Kidney (tissue), 14 donors: ENCODE results near the gene SLC4A5. TPM values are rescaled to one million over a fixed set of nuclear protein-coding genes. Genes with fewer than 3 reads are reported as not detected.

Experiments used
- DNase-seq, 5 donors: peaks; one replicate each; pipeline ENCODE4 v3.0.0-alpha.2; 2013 to 2020
- FAIRE-seq: peaks from 2 replicates; lab custom pipeline; 2012; peaks lifted over from hg19 to GRCh38; lab: Jason Lieb, UNC
- H3K27ac ChIP-seq, 2 donors: one replicate each; pipeline ENCODE4 v1.7.0; 2013; ENCODE audit warnings: low read depth in 2 of 2, low read length in 2 of 2, inconsistent platforms in 1 of 2
- H3K27me3 ChIP-seq: one replicate; pipeline ENCODE4 v1.7.1; 2013; ENCODE audit warnings: low read length, inconsistent platforms; ENCODE audit not compliant: control insufficient read depth, insufficient read depth
- H3K36me3 ChIP-seq, 3 donors: one replicate each; pipeline versions ENCODE4 v1.7.0 to v1.7.1; 2013; ENCODE audit warnings: low read length in 3 of 3, control low read depth in 1 of 3, inconsistent platforms in 1 of 3; ENCODE audit not compliant: insufficient read depth in 3 of 3, control insufficient read depth in 2 of 3
- H3K4me1 ChIP-seq, 3 donors: one replicate each; pipeline versions ENCODE4 v1.7.0 to v1.7.1; 2013; ENCODE audit warnings: low read length in 3 of 3, inconsistent platforms in 1 of 3, low read depth in 1 of 3; ENCODE audit not compliant: control insufficient read depth in 2 of 3, insufficient read depth in 2 of 3
- H3K4me3 ChIP-seq, 3 donors: one replicate each; pipeline versions ENCODE4 v1.7.0 to v1.8.1; 2013; ENCODE audit warnings: low read length in 3 of 3, control low read depth in 1 of 3, inconsistent platforms in 1 of 3
- H3K9ac ChIP-seq, 3 donors: one replicate each; pipeline versions ENCODE4 v1.7.0 to v1.7.1; 2013; ENCODE audit warnings: low read length in 3 of 3, control low read depth in 1 of 3, inconsistent platforms in 1 of 3
- H3K9me3 ChIP-seq, 3 donors: one replicate each; pipeline versions ENCODE4 v1.7.0 to v1.7.1; 2013; ENCODE audit warnings: low read length in 3 of 3, control low read depth in 1 of 3, inconsistent platforms in 1 of 3; ENCODE audit not compliant: control insufficient read depth in 2 of 3, insufficient read depth in 1 of 3
- intact Hi-C: fragments of 100-400 bp; cut with DNase I; formaldehyde crosslinking; loops from one replicate; pipeline ENCODE4 v1.11.1; 2022
- polyA plus RNA-seq: library from polyadenylated mRNA; stranded (reverse); fragments of 350-450 nt; fragmentation: Illumina TruSeq; extraction: RNeasy Lipid Tissue Mini Kit (QIAGEN cat#74804); gene quantifications from one replicate; pipeline ENCODE4 v1.2.3, GENCODE V29; 2014; ENCODE audit warnings: low read depth, low replicate concordance; ENCODE audit not compliant: insufficient read depth
- total RNA-seq: library from RNA; stranded (reverse); fragmentation: NEBNext Ultra II Directional; extraction: Animal tissue kit (Norgen Biotek cat#: 25700); gene quantifications from one replicate; pipeline ENCODE4 v1.2.1, GENCODE V29; 2021
- TF ChIP-seq, protein P1 (sequence below): IDR thresholded peaks from 3 replicates; pipeline ENCODE4 v1.5.1; 2012; ENCODE audit warnings: mild to moderate bottlenecking, moderate library complexity, borderline replicate concordance; ENCODE audit not compliant: insufficient read depth; ENCODE audit errors: extremely low read depth
- donor health status: control.
- donor health status: control.
- donor health status: control.
- donor health status: control.
- donor health status: control.
- donor health status: DM: yes; HTN: yes; CAD: no.
- donor health status: Normal renal cell carcinoma (clear cell type).

The SLC4A5 gene
- total and polyA plus RNA-seq, 2 donors from 2014 or later = 1.1 to 5.2 TPM

DNA sequence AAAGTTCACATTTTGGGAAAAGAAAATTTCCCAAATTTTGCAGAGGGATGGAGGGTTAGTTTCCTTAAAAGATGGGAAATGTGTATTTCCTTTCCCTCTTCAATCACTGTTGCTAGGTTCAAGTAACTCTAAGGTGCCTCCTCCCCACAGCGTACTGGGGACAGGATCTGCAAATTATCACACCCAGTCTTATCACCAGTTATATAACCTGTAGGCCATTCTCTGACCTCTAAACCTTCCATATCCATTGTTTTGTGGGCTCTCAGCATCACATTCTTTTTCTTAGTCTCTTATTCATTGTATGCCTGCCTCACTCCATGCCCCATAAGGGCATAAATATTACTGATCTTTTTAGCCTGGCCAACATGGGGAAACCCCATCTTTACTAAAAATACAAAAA is 148.4 kb downstream of the SLC4A5 start:
- H3K27ac ChIP-seq = no peak overlapping the region
- H3K9ac ChIP-seq = no peak overlapping the region
- peaks cover 0 to 10% (median 3%) of the 10 kb centered on the region in 3 donors for H3K4me1 ChIP-seq
- FAIRE-seq (no peak), DNase-seq (no peak)
- no peaks in the 10 kb centered on the region for H3K9me3 ChIP-seq
- H3K4me3 ChIP-seq = no peak overlapping the region
- TF ChIP-seq, protein P1, sequence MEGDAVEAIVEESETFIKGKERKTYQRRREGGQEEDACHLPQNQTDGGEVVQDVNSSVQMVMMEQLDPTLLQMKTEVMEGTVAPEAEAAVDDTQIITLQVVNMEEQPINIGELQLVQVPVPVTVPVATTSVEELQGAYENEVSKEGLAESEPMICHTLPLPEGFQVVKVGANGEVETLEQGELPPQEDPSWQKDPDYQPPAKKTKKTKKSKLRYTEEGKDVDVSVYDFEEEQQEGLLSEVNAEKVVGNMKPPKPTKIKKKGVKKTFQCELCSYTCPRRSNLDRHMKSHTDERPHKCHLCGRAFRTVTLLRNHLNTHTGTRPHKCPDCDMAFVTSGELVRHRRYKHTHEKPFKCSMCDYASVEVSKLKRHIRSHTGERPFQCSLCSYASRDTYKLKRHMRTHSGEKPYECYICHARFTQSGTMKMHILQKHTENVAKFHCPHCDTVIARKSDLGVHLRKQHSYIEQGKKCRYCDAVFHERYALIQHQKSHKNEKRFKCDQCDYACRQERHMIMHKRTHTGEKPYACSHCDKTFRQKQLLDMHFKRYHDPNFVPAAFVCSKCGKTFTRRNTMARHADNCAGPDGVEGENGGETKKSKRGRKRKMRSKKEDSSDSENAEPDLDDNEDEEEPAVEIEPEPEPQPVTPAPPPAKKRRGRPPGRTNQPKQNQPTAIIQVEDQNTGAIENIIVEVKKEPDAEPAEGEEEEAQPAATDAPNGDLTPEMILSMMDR = no peak
- H3K27me3 ChIP-seq = no peaks in the 10 kb centered on the region
- intact Hi-C loops = no loop called here
- no peaks in the 10 kb centered on the region for H3K36me3 ChIP-seq

DNA sequence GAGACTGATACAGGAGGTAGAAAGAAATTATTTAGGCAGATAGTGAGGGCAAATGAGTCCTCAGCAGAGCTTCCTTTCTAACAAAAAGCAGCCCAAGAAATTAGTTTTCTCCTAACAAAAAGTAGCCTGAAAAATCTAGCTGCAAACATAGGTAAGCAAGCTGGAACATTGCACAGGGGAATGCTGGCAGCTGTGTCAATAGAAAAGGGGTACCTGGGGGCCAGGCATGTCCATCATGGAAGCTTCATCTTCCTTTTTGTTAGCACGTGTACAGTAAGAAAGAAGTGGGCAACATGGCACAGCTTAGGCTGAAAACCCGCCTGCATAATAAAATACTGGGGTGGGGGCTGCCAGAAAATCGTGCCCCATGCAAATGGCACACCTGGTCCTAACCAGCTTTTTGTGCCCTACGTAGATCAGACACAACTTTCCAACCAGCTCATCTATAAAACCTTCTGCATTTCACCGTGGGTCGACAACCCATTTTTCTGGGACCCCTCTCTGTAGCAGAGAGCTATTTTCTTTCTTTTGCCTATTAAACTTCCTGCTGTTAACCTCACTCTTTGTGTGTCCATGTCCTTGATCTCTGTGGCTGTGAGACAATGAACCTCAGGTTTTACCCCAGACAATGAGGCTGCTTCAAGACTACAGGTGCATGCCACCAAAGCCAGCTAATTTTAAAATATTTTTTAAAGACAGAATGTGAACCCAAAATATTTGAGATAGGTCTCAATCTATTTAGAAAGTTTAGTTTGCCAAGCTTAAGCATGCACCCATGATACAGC is 151.4 kb downstream of the SLC4A5 start:
- DNase-seq = no peak
- Histone ChIP-seq H3K27me3 (no peaks in the 10 kb centered on the region), H3K9me3 (no peaks in the 10 kb centered on the region), H3K4me1 (no peaks in the 10 kb centered on the region), H3K4me3 (no peak overlapping the region), H3K27ac (no peak overlapping the region), H3K9ac (no peak overlapping the region), H3K36me3 (no peaks in the 10 kb centered on the region)
- no peak for FAIRE-seq
- TF ChIP-seq, protein P1 = no peak
- intact Hi-C loops = no loop called here

DNA sequence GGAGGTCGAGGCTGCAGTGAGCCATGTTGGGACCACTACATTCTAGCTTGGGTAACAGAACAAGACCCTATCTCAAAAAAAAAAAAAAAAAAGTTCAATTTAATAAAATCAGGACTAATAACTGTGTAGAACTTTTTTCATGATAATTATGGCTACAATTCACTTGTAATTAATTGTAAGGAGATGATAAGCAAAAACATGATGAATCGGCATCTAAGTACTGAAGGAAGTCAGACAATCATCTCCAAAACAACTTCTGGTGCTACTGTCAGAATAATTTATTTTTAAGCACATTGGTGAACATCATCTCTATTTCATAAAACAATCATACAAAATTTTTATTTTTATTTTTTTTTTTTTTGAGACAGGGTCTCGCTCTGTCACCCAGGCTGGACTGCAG is 154.5 kb downstream of the SLC4A5 start:
- DNase-seq (no peak), FAIRE-seq (no peak)
- H3K9me3 ChIP-seq = no peaks in the 10 kb centered on the region
- no peak overlapping the region for H3K4me3 ChIP-seq
- H3K27ac ChIP-seq = no peak overlapping the region
- TF ChIP-seq, protein P1 = no peak
- no peak overlapping the region for H3K9ac ChIP-seq
- no peaks in the 10 kb centered on the region for H3K27me3 ChIP-seq
- H3K4me1 ChIP-seq = no peaks in the 10 kb centered on the region
- no peaks in the 10 kb centered on the region for H3K36me3 ChIP-seq
- intact Hi-C loops = no loop called here
